GM18526 (cell line): ENCODE results near the gene POLR1A.

Experiments
- POLR2A ChIP-seq: IDR thresholded peaks from 3 replicates; pipeline ENCODE4 v1.6.1; 2011; ENCODE audit not compliant: insufficient read length; ENCODE audit errors: extremely low read depth

The POLR1A gene

DNA sequence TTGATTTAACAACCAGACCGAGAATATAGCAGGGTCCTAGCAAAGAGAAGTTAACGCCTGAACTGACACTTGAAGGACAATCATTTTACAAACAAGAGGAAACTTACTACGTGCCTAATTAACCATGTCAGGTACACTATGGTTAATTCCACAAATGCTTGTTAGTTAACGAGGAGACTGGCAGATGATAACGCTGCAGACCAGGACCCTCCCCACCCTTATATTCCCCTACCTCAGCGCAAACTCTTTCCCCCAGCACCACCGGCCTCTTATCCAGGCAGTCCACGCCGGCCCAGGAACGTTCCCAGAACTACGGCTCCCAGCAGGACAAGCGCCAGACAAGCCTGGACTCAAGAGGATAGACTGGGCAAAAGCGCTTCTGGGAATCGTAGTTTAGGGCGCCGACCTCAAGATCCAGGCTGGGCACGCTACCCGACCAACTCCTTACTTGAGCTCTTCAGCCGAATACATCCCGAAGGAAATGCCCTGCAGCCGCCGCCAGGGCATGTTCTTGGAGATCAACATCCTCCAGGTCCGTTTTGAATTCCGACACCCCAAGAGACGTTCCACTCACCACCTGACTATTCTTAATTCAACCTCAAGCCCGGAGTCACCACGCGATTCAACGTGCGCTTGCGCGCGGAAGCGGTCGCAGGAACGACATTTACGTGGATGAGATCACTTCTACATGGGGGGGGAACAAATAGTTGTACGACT, at the start of gene POLR1A:
Gene POLR1A, minus strand, starts transcription at position 635 of the 717 bp plus-strand sequence. Its CDS starts 110 bp downstream, at position 525.
- no peak for TF ChIP-seq POLR2A

- no peak for TF ChIP-seq POLR2A
These were observed 44.8 kb upstream of the POLR1A start for GRCh38 chr2:86150502-86150901.

DNA sequence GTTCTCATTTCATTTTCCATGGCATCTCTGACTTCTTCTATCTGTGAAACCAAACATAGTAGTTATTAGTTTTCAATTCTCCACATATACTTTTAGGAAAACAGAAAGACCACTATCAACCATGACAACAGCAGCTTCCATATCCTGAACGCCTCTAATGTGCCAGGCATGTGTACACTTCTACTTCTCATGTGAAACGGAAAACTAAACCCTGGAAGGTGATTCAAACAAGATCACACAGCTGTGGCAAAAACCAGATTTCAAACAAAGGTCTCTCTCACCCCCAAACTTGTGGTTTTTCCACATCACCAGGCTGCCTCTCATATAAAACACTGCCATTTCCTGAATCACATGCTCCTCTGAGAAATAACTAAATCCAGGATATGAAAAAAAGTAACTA, 42.1 kb upstream of the POLR1A start:
- no peak for TF ChIP-seq POLR2A

DNA sequence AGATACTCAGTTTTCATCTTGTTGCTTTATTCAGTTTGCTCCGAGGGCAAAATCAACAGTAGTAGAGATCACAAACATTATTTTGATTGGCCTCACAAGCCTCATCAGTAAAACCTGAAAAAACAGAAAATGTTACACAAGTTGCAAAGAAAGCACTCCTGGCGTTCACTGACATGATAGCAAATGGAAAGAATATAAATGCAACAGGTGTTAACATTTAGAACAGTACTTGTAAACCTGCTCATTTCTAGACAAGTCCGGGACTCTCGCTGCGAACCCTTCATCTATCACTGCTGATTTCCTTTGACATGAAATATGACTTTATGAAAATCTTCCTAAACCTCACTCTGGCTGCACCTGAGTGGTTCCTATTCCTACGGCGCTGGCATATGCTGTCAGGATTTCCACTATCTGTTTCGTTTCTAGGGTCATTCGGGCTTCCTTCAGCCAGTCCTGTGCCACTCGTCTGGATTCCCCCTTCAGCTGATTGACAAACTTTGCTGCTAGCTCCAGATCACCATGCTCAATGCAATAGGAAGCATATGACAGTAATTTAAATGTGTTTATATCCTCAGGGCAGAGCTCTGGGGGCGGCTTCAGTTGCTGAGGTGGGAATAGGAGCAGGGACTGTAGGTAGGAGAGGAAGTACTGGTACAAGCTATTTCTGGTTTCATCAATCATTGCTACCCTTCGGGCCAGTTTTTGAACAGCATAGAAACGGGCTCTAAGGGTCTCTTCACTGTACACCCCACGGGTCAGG, 38.4 kb upstream of the POLR1A start:
- no peak for TF ChIP-seq POLR2A

DNA sequence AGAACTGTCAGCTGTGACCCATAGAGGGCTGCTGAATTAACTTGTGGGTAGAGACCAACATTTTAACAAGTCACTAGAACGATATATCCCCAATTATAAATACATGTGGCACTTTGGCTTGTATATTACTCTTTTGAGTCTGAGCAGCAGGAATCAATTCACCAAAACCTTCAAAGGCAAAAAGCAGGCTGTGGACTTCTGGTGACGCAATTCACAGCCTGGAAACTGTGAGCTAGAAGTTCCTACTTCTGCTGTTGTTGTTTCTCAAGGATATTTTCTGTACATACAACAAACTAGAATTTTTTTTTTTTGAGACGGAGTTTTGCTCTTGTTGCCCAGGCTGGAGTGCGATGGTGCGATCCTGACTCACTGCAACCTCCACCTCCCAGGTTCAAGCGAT, 37.6 kb upstream of the POLR1A start:
- no peak for TF ChIP-seq POLR2A

- TF ChIP-seq POLR2A: no peak
These were observed 37.0 kb upstream of the POLR1A start for GRCh38 chr2:86142436-86143257.

GRCh38 chr2:86140969-86141392, 35.3 kb upstream of the POLR1A start:
- no peak for TF ChIP-seq POLR2A

GRCh38 chr2:86139981-86140380, 34.3 kb upstream of the POLR1A start:
- TF ChIP-seq POLR2A: no peak

- TF ChIP-seq POLR2A: no peak
These were observed 33.3 kb upstream of the POLR1A start for GRCh38 chr2:86138736-86139625.

DNA sequence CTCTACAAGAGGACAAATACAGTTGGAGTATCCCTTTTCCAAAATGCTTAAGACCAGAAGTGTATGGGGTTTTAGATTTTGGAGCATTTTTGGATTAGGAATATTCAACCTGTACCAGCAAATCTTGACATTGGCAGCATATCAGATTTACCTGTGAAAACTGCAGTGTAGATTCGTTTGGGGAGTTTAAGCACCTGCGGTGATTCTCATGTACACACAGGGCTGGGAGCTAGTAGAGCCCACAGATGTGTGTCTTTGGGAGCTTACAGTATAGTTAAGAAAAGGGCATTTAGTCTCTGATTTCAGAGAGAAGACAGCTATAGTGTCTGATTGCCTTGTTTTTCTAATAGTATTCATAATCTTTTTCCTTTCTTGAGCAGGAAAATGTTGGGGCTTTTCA, 30.5 kb upstream of the POLR1A start:
- no peak for TF ChIP-seq POLR2A

DNA sequence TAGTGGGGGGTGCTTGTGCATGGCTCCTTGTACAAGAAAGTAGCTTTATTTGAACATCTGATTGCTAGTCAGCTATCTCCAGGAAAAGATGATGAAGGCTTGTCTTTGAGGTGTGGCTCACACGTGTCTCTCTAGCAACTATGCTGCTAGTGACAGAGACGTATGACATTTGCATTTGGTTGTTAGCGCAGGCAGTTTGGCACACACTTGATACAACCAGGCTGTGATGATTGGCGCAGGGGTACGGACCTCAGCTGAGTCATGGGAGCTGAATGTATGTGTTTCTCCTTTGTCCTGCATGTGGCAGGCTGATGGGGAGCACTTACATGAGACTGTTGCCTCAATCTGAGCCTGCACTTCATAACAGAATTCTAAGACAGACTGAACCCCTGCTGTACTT, 30.0 kb upstream of the POLR1A start:
- TF ChIP-seq POLR2A: no peak

DNA sequence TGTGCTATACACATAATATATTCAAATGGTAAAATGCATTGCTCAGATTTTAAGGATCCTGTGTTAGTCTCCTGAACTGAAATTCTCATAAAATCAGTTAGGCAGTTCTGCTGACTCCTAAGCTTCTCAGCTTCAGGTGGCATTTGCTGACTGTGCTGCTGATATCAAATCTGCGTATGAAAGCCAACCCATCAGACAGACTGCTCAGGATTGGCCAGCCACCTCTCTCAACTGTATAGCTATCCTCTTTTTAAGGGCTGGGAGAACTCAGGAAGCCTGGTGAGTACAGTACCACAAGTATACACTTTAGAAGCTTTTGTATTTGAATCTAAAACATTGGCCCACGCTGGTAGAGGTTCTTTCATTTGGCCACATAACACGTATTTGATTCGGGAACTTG, 29.0 kb upstream of the POLR1A start:
- TF ChIP-seq POLR2A: no peak

DNA sequence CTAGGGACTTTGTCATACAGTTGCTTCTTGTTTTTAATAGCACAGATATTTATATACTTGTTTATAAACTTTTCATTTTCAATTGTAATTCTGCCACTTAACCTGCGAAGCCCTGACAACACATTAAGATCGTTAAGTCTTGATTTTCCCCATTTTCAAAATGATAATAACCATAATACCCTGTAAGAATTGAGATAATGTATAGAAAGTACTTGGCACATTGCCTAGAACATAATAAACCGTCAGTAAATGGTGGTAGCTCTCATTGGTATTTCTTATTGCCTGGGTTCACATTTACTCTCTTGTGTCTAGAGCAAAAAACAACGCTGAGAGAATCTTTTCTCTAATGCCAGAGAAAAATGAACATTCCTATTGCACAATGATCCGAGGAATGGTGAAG, 19.0 kb upstream of the POLR1A start:
- TF ChIP-seq POLR2A: no peak

GRCh38 chr2:86123328-86123925, 17.7 kb upstream of the POLR1A start:
- no peak for TF ChIP-seq POLR2A
